Measurements from ENCODE around the gene YWHAB. TPM values are rescaled to one million over a fixed set of nuclear protein-coding genes. Genes with fewer than 3 reads are reported as not detected.
"Not testable (repeated sequence)": the region's sequence is repeated elsewhere in the genome, so short reads cannot be mapped to it uniquely, and the experiment has no call there.

Gene YWHAB
- 104 TPM for polyA plus RNA-seq (ENCODE audit: insufficient read length)

DNA sequence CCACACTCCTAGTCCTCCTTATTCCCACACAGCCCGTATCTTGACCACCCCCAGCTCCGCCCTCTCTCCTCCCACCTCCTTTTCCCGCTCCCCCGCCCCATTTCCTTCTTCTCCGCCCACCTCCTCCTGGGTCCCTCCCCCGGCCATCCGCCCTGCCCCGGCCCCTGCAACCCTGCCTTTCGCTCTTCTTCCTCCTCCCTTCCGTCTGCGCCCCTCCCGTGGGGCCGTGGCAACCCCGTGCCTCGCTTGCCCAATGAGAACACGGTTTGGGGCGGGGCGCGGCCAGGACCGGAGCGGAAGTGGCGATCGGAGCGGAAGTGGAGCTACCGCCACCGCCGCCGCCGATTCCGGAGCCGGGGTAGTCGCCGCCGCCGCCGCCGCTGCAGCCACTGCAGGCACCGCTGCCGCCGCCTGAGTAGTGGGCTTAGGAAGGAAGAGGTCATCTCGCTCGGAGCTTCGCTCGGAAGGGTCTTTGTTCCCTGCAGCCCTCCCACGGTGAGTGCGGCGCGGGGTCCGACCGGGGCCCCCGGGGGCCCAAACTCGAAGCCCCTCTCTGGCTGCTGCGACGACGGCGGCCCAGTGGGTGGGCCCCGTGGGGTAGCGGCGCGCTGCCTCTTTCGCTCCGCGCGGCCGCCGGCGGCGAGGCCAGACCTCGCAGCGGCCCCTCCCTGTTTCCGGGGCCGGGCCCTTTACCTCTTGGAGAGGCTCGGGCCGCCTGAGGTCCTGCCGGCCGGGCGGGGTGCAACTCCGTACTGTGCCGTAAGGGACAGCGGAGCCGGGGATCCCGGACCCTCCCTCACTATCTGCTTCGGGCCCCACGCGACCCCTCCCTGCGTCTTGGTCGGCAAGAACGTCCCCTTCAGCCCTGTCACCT is at the start of gene YWHAB:
TSS of gene YWHAB (plus strand) at position 314 of the 874 bp plus-strand sequence. CDS start 15,829 bp downstream, outside the sequence.
- DNase-seq, result peak; percentile 99

- no peak for DNase-seq
Measured at GRCh38 chr20:44836601-44837120, 48.8 kb upstream of the YWHAB start.

DNA sequence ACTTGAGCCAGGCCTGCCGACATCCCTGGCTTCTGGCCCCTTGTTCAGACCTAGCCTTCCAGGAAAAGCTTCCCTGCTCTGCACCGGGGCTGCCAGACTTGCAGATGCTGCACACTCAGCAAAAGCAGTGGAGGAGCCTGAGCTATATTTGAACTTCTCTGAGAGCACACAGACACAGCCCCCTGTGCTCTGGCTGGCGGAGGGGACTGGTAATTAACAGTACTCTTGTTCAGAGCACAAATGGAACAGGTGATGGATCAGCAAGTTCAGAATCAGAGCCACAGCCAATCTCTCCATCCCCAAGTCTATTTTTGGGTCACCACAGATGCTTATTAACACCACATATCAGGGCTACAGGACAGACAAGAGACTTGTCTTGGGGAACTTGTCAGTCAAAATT is 47.6 kb upstream of the YWHAB start:
- peak; percentile 22 for DNase-seq

DNA sequence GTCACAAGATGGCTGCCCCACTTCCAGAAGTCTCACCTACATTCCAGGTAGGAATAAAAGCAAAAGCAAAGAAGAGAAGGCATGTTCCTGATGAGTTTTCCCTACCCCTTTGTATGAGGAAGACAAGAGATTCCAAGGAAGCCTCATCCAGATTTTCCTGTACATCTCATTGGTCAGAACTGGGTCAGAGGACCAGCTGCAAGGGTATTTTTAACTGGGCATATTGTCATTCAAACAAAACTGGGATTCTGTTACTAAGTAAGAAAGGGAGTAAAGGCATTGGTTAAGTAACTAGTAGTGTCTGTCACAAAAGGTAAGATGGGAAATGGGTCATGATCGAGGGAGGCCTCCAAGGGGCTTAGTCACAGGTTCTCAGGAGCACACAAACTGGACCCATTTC is 47.0 kb upstream of the YWHAB start:
- no peak for DNase-seq

DNA sequence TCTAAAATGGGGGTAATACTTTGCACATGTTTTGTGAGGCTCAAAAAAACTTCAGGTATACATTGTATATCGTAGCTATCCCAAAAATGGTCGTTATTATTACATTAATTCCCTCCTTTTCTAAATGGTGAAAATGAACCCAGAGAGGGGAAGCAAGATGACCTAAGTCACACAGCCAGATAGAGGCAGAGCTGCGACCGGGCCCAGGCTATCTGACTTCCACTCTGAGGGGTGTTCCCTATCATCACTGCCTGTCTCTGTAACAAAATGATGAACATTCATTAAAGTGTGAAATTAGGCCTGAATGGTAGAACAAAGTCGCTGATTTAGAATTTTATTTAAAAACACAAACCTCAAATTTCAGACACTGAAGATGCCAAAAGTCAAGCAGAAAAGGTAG is 46.0 kb upstream of the YWHAB start:
- DNase-seq, result no peak

DNA sequence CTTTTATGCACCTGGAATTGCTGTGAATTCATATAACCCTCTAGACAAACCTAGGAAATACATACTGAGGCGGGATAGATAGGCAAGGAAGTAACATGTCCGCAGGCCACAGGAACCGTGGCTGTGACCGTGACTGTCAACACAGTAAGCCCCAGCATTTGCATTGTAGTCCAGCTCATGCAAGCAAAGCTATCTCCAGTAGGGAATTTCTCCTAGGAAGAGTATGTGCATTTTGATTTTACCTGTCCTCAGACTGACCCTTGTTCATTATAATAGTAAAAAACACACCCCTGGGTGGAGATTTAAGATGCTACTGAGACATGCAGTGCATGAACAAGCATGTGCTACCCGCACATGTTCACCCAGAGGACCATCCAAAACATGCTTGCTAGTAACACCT is 44.7 kb upstream of the YWHAB start:
- no peak for DNase-seq

GRCh38 chr20:44841955-44842354 is 43.5 kb upstream of the YWHAB start:
- no peak for DNase-seq

- no peak for DNase-seq
Measured at GRCh38 chr20:44843876-44844275, 41.6 kb upstream of the YWHAB start.

DNA sequence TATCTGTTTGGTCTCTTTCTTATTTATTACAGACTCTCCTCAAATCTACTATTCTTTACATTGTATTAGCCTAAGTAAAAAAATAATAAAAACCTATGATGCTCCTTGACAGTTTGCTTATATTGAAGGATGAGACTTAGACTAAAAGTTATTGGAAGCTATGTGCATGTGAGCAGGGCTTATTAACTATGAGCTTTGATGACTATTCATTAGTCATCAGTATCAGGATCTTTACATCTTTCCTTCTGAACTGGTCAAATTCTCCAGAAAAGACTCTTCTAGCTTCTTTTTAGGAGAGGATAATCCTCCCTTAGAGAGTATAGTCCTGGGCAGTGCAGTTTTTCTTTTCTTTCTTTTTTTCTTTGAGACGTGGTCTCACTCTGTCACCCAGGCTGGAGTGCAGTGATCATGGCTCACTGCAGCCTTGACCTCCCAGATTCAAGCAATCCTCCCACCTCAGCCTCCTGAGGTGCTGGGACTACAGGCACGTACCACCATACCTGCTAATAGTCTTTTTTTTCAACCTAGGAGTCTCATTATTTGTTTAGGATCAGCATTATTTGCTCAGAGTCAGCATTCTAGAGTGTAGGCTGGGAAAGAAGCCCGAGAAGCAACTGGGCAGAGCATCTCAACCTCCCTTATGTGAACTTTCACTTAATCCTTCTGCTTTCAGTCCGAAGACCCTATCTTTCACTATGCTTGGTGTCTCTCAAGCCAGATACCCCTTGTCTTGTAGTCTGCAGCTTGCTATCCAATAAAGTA is 37.1 kb upstream of the YWHAB start:
- DNase-seq, result no peak

GRCh38 chr20:44849703-44850102 is 35.8 kb upstream of the YWHAB start:
- DNase-seq, result no peak

- DNase-seq, result no peak
Measured at GRCh38 chr20:44850272-44850671, 35.2 kb upstream of the YWHAB start.

DNA sequence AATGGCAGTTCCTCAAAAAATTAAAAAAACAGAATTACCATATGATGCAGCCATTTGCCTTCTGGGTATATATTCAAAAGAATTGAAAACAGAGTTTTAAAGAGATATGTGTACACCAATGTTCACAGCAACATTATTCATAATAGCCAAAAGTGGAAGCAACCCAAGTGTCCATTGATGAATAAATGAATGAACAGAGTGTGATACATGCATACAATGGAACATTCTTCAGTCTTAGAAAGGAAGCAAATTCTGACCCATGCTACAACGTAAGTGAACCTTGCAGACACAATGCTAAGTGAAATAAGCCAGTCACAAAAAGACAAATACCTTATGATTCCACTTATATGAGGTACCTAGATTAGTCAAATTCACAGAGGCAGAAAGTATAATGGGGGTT is 34.7 kb upstream of the YWHAB start:
- no peak for DNase-seq

DNA sequence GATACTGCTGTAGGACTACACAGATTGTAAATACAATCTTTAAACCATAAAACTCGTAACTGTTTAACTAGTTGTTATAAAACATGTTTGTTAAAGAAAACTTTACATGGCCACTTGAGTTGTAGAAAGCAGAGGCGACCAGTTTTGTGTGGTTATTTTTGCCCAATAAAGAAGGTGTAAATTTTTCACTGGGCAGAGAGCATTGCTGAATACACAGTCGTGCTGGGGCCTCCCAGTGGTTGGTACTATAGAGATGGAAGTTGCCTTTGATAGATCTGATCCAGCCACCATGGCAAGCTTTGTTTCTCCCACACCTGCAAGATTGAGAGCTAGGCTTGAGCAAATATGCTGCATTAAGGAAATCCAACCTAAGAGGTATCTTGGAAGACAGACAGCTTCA is 34.0 kb upstream of the YWHAB start:
- no peak for DNase-seq

DNA sequence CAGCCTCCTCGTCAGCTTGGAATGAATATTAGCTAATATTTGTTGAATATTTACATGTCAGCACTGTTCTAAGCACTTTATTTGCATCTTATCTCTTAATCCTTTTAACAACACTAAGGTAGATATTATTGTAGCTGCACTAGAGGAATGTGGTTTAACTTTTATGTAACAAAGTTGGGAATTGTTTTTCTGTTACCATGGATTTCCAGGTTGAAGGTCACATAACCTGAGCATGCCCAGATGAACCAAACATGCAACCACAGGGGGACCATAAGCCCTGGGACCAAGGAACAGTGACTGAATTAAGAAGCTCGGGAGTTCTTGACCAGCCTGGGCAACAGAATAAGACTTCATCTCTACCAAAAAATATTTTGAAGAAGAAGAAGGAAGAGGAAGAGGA is 29.1 kb upstream of the YWHAB start:
- DNase-seq, result no peak

DNA sequence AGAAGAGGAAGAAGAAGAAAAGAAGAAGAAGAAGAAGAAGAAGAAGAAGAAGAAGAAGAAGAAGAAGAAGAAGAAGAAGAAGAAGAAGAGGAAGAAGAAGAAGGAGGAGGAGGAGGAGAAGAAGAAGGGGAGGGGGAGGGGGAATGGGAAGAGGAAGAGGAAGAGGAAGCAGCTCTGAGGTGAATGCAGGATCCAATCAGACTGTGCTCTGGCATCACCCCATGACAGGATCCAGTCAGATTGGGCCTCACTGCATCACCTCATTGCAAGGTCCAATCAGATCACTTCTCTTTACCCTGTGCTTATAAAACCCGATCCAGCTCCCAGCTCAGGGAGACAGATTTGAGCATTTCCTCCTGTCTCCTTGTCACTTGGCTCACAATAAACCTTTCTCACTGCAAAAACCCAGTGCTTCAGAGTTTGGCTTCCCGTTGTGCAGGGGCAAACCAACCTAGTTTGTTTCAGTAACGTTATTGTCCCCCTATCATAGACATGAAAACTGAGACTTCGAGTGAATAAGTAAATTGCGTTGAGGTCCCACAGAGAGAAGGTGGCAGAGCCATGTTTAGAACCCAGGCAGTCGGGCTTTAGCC is 28.6 kb upstream of the YWHAB start:
- no peak for DNase-seq

- DNase-seq, result no peak
Measured at GRCh38 chr20:44858606-44859360, 26.7 kb upstream of the YWHAB start.

- DNase-seq, result no peak
Measured at GRCh38 chr20:44861531-44862006, 23.9 kb upstream of the YWHAB start.

DNA sequence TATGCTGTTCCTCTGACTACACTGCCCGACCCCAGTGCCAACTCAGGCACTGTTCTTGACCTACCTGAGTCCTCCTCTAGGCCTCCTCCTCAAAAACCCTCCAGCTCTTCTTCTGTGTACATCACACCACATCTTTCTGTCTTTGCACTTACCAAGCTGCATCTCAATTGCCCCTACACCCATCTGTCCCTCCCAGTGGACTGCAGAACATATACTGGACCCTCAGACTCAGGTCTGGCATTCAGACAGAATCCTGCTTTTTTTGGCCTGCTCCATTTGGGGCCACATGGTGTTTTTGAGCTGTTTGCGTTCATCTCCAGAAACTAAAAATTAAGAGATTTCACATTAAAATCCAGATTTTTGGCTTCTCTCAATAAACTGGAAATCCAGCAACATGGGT is 23.2 kb upstream of the YWHAB start:
- no peak for DNase-seq

DNA sequence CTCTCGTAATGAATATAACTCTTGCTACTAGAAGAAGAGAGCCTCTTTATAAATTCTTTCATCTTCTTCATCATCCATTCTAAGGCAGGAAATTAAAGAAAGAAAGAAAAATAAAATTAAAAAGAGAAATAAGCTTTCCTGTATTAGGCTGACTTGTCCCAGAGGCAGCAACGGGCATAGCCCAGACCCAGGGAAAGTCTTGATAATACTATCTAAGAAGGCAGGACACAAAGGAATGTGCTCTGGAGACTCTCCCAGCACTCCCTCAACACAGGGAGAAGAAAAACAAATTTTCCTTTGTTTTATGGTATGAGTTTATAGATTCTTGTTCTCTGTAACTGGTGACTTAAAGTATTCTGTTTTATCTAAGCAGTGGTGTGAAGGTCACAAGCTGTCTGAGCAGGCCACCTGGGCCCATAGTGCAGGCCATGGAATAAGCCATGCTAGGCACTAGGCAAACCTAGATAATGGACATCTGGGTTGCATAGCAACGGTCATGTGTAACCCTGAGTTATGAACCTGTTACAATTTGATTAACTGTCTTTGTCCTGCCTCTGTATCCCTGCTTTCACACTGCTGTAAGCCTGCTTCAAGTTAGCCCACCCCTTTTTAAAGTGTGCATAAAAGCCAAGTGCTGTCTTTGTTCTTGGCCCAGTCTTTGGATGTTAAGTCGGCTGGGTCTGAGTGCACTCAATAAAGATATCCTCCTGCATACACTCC is 22.0 kb upstream of the YWHAB start:
- not testable (repeated sequence) for DNase-seq

DNA sequence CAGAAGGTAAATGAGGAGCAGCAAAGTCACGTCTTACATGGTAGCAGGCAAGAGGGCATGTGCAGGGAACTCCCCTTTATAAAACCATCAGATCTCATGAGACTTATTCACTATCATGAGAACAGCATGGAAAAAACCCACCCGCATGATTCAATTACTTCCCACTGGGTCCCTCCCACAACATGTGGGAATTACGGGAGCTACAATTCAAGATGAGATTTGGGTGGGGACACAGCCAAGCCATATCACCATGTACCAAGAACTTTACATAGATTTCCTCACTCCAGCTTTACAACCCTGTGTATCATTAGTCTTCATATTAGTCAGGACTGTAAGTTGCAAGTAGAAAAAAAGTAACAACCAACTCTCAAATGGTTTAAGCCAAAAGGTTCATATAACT is 21.0 kb upstream of the YWHAB start:
- DNase-seq, result not testable (repeated sequence)

DNA sequence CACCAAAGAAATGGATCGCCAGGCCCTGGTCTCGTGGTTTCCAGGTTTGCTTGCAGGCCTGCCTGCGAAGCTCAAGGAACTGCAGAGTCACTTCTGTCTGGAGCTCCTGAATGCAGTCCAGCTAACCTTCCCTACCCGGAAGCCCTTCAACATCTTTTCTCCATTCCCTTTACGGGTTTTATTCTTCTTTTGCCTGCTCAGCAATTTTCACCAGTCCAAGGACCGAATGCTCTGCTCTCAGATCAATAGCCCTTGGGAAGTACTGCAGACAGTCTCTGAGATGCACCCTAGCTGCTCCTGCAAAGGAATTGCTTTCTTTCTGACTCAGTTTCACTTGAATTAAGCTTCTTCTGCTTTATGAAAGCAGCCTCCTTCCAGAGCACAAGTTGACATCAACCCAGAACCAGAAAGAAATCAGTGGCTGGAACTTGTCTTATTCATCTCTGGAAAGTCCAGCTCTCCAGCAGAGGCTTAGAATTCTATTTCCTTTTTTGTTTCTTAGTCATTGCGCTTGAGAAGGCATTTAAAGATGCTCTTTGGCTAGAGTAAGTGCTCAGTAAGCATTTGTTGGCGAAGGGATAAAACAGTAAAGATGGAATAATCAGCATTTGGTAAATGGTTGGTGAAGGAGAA is 18.7 kb upstream of the YWHAB start:
- no peak for DNase-seq

Measured in hindlimb muscle (tissue), 1 donor.